Gastroesophageal sphincter (tissue), 4 donors: ENCODE results near the gene HDGF. TPM values are rescaled to one million over a fixed set of nuclear protein-coding genes. Genes with fewer than 3 reads are reported as not detected.

Experiments used
- ATAC-seq: fragments of 150-250 bp; one replicate; pipeline ENCODE4 v1.9.1; 2016; ENCODE audit warnings: mild to moderate bottlenecking, moderate library complexity
- H3K27ac ChIP-seq, 4 donors: fragments of 200-600 bp; sonication (generic) in 3 of 4; 1 replicate in 3 of 4; 2 replicates in 1 of 4; pipeline ENCODE4 v1.5.1; 2016 to 2019
- H3K27me3 ChIP-seq: fragments of 200-600 bp; sonication (generic); one replicate; pipeline ENCODE4 v1.5.1; 2019
- H3K36me3 ChIP-seq, 2 donors: fragments of 200-600 bp; sonication (generic); one replicate each; pipeline ENCODE4 v1.5.1; 2019; ENCODE audit warnings: control low read depth in 1 of 2
- H3K4me1 ChIP-seq, 3 donors: fragments of 200-600 bp; sonication (generic); 1 replicate in 2 of 3; 2 replicates in 1 of 3; pipeline ENCODE4 v1.5.1; 2016 to 2019; ENCODE audit warnings: control low read depth in 2 of 3
- H3K4me3 ChIP-seq, 2 donors: fragments of 200-600 bp; sonication (generic); one replicate each; pipeline ENCODE4 v1.5.1; 2019; ENCODE audit warnings: mild to moderate bottlenecking in 1 of 2, moderate library complexity in 1 of 2
- H3K9me3 ChIP-seq, 3 donors: fragments of 200-600 bp; sonication (generic); one replicate each; pipeline ENCODE4 v1.5.1; 2017 to 2019; ENCODE audit warnings: control low read depth in 2 of 3
- EP300 ChIP-seq: sonication (generic); formaldehyde crosslinking; IDR thresholded peaks from one replicate; pipeline ENCODE4 v1.6.1; 2017; ENCODE audit warnings: antibody characterized with exemption, mild to moderate bottlenecking
- POLR2A ChIP-seq, 2 donors: fragments of 450-650 bp; IDR thresholded peaks; one replicate each; pipeline ENCODE4 v1.6.1; 2017; ENCODE audit warnings: antibody characterized with exemption in 2 of 2, mild to moderate bottlenecking in 2 of 2, moderate library complexity in 1 of 2
- POLR2AphosphoS5 ChIP-seq: sonication (generic); formaldehyde crosslinking; IDR thresholded peaks from one replicate; pipeline ENCODE4 v1.6.1; 2017; ENCODE audit warnings: antibody characterized with exemption
- WGBS, 2 donors: methylation state at CpG; one replicate each; pipeline ENCODE4 v1.1.5; 2018; ENCODE audit warnings: low coverage in 1 of 2; 5-methylcytosine and 5-hydroxymethylcytosine counted together
- total RNA-seq, 4 donors: library from RNA; depleted of rRNA; stranded (reverse); fragments of >200 nt; gene quantifications; one replicate each; pipeline ENCODE4 v1.1.0, GENCODE V29; 2016
- TF ChIP-seq, protein P1 (sequence below), 4 experiments: fragments of 200-600 bp in 2 of 4; fragments of 450-650 bp in 2 of 4; sonication (generic) in 1 of 4; IDR thresholded peaks; one replicate each; pipeline ENCODE4 v1.5.1; 2017 to 2019; ENCODE audit warnings: antibody characterized with exemption in 4 of 4, mild to moderate bottlenecking in 2 of 4, moderate library complexity in 2 of 4

Gene HDGF
- total RNA-seq, 4 donors from 2014 or later = 138 to 237 (median 186) TPM

DNA sequence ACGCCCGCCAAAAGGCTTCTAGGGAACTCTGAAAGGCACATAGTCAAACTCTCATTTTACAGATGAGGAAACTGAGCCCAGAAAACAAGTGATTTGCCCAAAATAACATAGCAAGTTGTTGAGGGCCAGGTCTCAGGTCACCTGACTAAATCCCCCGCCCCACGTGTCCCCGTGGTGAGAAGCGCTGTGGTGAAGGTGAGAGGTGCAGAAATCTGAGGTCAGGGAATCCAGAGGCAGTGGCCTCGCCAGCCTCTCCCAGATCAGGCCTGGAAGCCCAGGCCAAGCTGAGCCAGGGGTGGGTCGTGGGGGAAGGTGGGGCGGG, 5.1 kb downstream of the HDGF start:
- H3K4me3 ChIP-seq = peak overlapping the region; percentile 48 to 98
- H3K9me3 ChIP-seq = no peaks in the 10 kb centered on the region
- TF ChIP-seq EP300 (no peak), POLR2AphosphoS5 (no peak)
- TF ChIP-seq, protein P1, sequence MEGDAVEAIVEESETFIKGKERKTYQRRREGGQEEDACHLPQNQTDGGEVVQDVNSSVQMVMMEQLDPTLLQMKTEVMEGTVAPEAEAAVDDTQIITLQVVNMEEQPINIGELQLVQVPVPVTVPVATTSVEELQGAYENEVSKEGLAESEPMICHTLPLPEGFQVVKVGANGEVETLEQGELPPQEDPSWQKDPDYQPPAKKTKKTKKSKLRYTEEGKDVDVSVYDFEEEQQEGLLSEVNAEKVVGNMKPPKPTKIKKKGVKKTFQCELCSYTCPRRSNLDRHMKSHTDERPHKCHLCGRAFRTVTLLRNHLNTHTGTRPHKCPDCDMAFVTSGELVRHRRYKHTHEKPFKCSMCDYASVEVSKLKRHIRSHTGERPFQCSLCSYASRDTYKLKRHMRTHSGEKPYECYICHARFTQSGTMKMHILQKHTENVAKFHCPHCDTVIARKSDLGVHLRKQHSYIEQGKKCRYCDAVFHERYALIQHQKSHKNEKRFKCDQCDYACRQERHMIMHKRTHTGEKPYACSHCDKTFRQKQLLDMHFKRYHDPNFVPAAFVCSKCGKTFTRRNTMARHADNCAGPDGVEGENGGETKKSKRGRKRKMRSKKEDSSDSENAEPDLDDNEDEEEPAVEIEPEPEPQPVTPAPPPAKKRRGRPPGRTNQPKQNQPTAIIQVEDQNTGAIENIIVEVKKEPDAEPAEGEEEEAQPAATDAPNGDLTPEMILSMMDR (IDR thresholded peaks at IDR 0.05) = no peak
- H3K36me3 ChIP-seq = peaks cover 0 to 37% of the 10 kb centered on the region in 2 donors
- H3K27me3 ChIP-seq = no peaks in the 10 kb centered on the region
- peak overlapping the region; percentile 92 to 100 (median 98) for H3K27ac ChIP-seq
- WGBS, 2 donors = 80% methylated on average over 2 of the region's 9 CpGs; no CpG with 5 or more reads in 1 of the 2 donors
- no peak for ATAC-seq
- H3K4me1 ChIP-seq = peaks cover 3 to 67% (median 32%) of the 10 kb centered on the region in 3 donors

DNA sequence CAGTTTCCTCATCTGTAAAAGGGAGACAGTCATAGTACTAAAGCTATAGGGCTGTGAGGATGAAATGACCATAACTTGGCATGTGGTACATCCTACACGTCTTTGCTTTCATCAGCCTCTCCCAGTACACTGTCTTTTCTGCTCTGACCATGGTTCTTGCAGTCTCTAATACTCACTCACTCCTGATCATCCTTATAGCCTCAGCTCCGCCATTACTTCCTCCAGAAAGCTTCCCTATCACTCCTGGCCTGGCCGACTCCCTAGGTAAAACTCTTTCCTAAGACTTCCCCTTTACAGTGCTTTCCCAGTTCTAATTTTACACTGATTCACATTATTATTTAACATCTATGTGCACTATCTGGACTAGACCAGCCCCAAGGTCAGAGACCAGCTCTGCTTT, 5.6 kb downstream of the HDGF start:
- WGBS, 2 donors = 25 to 52% methylated on average over 2 to 3 of the region's 3 CpGs
- peaks cover 3 to 69% (median 32%) of the 10 kb centered on the region in 3 donors for H3K4me1 ChIP-seq

DNA sequence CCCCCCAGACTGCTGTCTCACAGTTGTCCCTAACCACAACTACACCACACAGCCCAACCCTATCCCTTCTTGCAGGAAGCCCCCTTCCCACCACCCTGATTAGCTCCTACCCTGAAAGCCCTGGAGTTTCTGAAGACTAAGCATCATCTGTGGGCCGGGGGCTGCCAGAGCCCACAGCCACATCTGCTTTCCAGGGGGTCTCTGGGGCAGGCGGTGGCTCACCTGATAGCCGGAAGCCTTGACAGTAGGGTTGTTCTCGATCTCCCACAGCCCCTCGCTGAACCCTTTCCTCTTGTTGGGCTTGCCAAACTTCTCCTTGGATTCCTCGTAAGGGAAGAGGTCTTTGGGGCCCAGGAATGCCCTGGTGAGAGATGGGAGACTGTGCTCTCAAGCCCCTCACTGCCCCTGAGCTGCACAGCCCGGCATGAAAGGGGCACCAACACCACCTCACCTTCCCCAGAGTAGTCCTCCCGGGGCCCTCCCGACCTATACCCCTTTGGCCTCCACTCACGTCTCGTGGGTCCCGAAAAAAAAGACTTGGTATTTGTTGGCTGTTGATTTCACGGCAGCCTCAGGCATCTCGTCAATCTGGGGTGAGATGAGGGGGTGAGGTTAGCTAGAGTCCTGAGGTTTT, 6.6 kb downstream of the HDGF start:
- TF ChIP-seq, protein P1 (IDR thresholded peaks at IDR 0.05) = no peak
- no peak for TF ChIP-seq POLR2AphosphoS5
- no peak for TF ChIP-seq POLR2A (IDR thresholded peaks at IDR 0.05)
- no peak for TF ChIP-seq EP300
- no peak for ATAC-seq
- WGBS, 2 donors = 71% methylated on average over 4 of the region's 14 CpGs; no CpG with 5 or more reads in 1 of the 2 donors
- Histone ChIP-seq H3K4me3 (no peak overlapping the region), H3K27me3 (no peaks in the 10 kb centered on the region), H3K4me1 (peaks cover 3 to 70% (median 37%) of the 10 kb centered on the region in 3 donors), H3K36me3 (peaks cover 0 to 37% of the 10 kb centered on the region in 2 donors), H3K27ac (peak overlapping the region in 3 of 4 donors; percentile 98 to 100 (median 99)), H3K9me3 (no peaks in the 10 kb centered on the region)

More for the DNA sequence above, 5.6 kb downstream of the HDGF start:
- H3K27me3 ChIP-seq = no peaks in the 10 kb centered on the region
- H3K9me3 ChIP-seq = no peaks in the 10 kb centered on the region
- H3K36me3 ChIP-seq = peaks cover 0 to 37% of the 10 kb centered on the region in 2 donors
- ATAC-seq = no peak
- TF ChIP-seq POLR2A (IDR thresholded peaks at IDR 0.05) = no peak
- TF ChIP-seq, protein P1 (IDR thresholded peaks at IDR 0.05) = no peak
- peak overlapping the region; percentile 92 to 100 (median 98) for H3K27ac ChIP-seq
- H3K4me3 ChIP-seq = peak overlapping the region in 1 of 2 donors; percentile 98

DNA sequence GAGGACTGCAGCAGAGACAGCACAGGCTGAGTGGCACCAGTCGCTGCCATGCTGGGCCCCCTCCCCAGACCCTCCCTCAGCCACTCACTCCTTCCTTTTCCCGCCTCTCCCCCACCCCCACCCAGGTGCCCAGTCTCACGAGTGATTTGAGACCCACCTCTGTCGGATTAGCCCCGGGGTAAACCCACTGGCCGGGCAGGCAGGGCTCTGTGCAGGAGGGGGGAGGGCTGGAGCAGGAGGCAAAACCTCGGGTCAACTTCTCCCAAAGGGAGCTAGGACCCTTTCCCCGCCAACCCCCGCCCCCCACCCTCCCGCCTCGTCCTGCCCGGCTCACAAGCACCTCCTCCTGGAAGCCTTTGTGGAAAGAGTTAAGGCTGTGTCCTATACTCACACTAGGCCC, 7.1 kb downstream of the HDGF start:
- TF ChIP-seq EP300 = no peak
- ATAC-seq = no peak
- Histone ChIP-seq H3K4me3 (no peak overlapping the region), H3K27ac (peak overlapping the region in 3 of 4 donors; percentile 98 to 100 (median 99)), H3K9me3 (no peaks in the 10 kb centered on the region), H3K27me3 (no peaks in the 10 kb centered on the region), H3K36me3 (peaks cover 0 to 37% of the 10 kb centered on the region in 2 donors), H3K4me1 (peaks cover 3 to 70% (median 31%) of the 10 kb centered on the region in 3 donors)
- WGBS, 2 donors = 100% methylated on average over 1 of the region's 12 CpGs; no CpG with 5 or more reads in 1 of the 2 donors

DNA sequence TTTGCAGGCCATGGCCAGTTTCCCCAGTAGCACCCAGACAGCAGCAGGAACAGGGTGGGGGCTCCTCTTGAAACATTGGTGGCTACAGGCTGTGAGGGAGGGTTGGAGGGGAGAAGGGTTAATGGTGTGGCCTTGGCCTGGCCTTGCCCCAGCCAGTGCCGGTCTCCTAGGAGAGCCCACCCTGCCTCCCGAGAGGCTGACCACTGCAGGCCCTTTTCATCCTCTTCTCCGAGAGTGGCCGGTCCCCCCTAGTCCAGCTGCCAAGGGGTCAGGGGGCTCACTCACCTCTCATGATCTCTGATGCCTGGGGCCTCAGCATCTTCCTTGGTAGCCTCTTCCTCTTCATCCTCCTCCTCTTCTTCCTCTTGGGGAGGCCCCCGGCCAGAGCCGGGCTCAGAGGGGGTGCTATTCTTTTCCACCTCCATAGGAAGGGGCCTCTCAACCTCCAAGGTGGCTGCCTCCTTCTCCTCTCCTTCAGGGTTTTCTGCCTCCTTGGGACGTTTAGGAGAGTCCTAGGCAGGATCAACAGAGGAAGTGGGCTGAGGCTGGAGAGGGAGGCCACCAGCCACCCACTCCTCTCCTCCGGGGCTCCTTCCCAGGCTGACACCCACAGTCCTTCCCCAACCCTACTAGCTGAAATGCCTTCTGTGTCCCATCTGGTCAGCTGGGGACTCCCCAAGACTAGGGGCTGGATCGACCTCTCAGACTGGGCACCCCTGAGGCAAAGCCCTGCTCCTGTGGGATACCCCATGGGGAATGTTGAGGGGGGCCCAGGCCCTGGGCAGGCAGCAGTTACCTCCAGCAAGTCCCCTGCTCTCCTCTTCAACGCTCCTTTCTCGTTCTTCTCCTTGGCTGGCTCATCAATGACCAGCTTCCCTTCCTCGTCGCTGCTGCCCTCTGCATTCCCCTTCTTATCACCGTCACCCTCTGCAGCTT, 7.8 kb downstream of the HDGF start:
- TF ChIP-seq, protein P1 (IDR thresholded peaks at IDR 0.05) = no peak
- TF ChIP-seq POLR2AphosphoS5 = no peak
- TF ChIP-seq EP300 = no peak
- no peak for TF ChIP-seq POLR2A (IDR thresholded peaks at IDR 0.05)
- WGBS, 2 donors = 73 to 87% methylated on average over 3 to 5 of the region's 14 CpGs
- peak overlapping the region in 2 of 4 donors; percentile 98 to 99 for H3K27ac ChIP-seq
- H3K9me3 ChIP-seq = no peaks in the 10 kb centered on the region
- peaks cover 3 to 68% (median 26%) of the 10 kb centered on the region in 3 donors for H3K4me1 ChIP-seq
- no peak for ATAC-seq
- peaks cover 0 to 37% of the 10 kb centered on the region in 2 donors for H3K36me3 ChIP-seq
- H3K4me3 ChIP-seq = no peak overlapping the region
- no peaks in the 10 kb centered on the region for H3K27me3 ChIP-seq
